Hair follicle dermal papilla cell (primary cell): Measurements from ENCODE around the gene DACH2. TPM values are rescaled to one million over a fixed set of nuclear protein-coding genes. Genes with fewer than 3 reads are reported as not detected.

ENCODE experiments used
- small RNA-seq: library from RNA; depleted of rRNA; stranded (forward); fragments of <200 nt; gene quantifications from one replicate; pipeline ENCODE3, GENCODE V24; 2012
- total RNA-seq: library from RNA; depleted of rRNA; stranded (reverse); fragments of >200 nt; gene quantifications from 2 replicates; pipeline ENCODE4 v1.2.3, GENCODE V29; 2012

DACH2 gene
- total RNA-seq, result not detected in 2 replicates

GRCh38 chrX:86148024-86148511, at the start of gene DACH2:
Gene DACH2 (plus strand): TSS chrX:86148451.

Small RNA genes lying within 50 kb of the gene (small RNA-seq; reads per million reads assigned to genes)
- not detected for gene FCF1P9
- gene RF00026, result not detected

Other genes starting within 250 kb of the DACH2 start
- gene CHM, start 100.9 kb upstream of the DACH2 start, total RNA-seq, result 35.9 and 37.0 TPM in 2 replicates